HepG2 (cell line): ENCODE results near the gene ZNF586. TPM values are rescaled to one million over a fixed set of nuclear protein-coding genes. Genes with fewer than 3 reads are reported as not detected.

Source experiments
- ARNT ChIP-seq: fragments of 450-650 bp; IDR thresholded peaks from 2 replicates; pipeline ENCODE4 v1.6.1; 2017
- CAMTA2 ChIP-seq: sonication (generic); formaldehyde crosslinking; IDR thresholded peaks from 2 replicates; pipeline ENCODE4 v1.4.0; 2020; ENCODE audit warnings: mild to moderate bottlenecking, missing genetic modification reagents, borderline replicate concordance
- CBX1 ChIP-seq: IDR thresholded peaks from one replicate; pipeline ENCODE4 v1.6.1; 2016; ENCODE audit warnings: antibody characterized with exemption, low read depth
- FOXK2 ChIP-seq: fragments of 450-650 bp; IDR thresholded peaks from 2 replicates; pipeline ENCODE4 v1.6.1; 2016
- GABPB1 ChIP-seq: IDR thresholded peaks from 2 replicates; pipeline ENCODE4 v1.6.1; 2016; ENCODE audit warnings: mild to moderate bottlenecking, missing genetic modification reagents, moderate library complexity, missing compliant biosample characterization
- HCFC1 ChIP-seq: fragments of 150-350 bp; IDR thresholded peaks from 2 replicates; pipeline ENCODE4 v1.6.1; 2014; ENCODE audit warnings: low read depth, low read length
- HNRNPK ChIP-seq: fragments of 200-400 bp; formaldehyde crosslinking; IDR thresholded peaks from 2 replicates; pipeline ENCODE4 v1.6.1; 2018; ENCODE audit warnings: low read length, low read depth, moderate library complexity, mild to moderate bottlenecking; ENCODE audit not compliant: poor library complexity, severe bottlenecking
- ISX ChIP-seq: sonication (generic); formaldehyde crosslinking; conservative IDR thresholded peaks from 2 replicates; pipeline ENCODE4 v1.5.0; 2020; ENCODE audit warnings: missing genetic modification reagents
- MTF1 ChIP-seq: sonication (generic); formaldehyde crosslinking; IDR thresholded peaks from 2 replicates; pipeline ENCODE4 v1.5.0; 2020; ENCODE audit warnings: missing genetic modification reagents
- NR2F2 ChIP-seq: IDR thresholded peaks from 2 replicates; pipeline ENCODE4 v1.6.1; 2012; ENCODE audit warnings: low read depth, inconsistent platforms, borderline replicate concordance
- PCBP2 ChIP-seq: fragments of 200-400 bp; formaldehyde crosslinking; optimal IDR thresholded peaks from 2 replicates; pipeline ENCODE3; 2018; ENCODE audit warnings: low read length, low read depth; ENCODE audit not compliant: poor library complexity, severe bottlenecking
- SAP130 ChIP-seq: IDR thresholded peaks from 2 replicates; pipeline ENCODE4 v1.6.1; 2016; ENCODE audit warnings: low read depth
- SNAPC4 ChIP-seq: sonication (generic); formaldehyde crosslinking; IDR thresholded peaks from 2 replicates; pipeline ENCODE4 v1.4.0; 2020; ENCODE audit warnings: mild to moderate bottlenecking, missing genetic modification reagents
- SRF ChIP-seq: IDR thresholded peaks from 2 replicates; pipeline ENCODE4 v1.6.1; 2011; ENCODE audit warnings: mild to moderate bottlenecking, low read depth, low read length, moderate library complexity
- TCF12 ChIP-seq, 2 experiments: fragments of 450-650 bp in 1 of 2; sonication (generic) in 1 of 2; formaldehyde crosslinking in 1 of 2; IDR thresholded peaks; 2 replicates each; pipeline versions ENCODE4 v1.6.1 to v1.8.0; 2017 to 2022; ENCODE audit warnings: antibody characterized with exemption in 1 of 2, mild to moderate bottlenecking in 1 of 2, missing genetic modification reagents in 1 of 2, moderate library complexity in 1 of 2
- ZFP36L1 ChIP-seq: sonication (generic); formaldehyde crosslinking; IDR thresholded peaks from 2 replicates; pipeline ENCODE4 v1.8.0; 2022; ENCODE audit warnings: mild to moderate bottlenecking, missing genetic modification reagents, moderate library complexity
- ZNF484 ChIP-seq: sonication (generic); formaldehyde crosslinking; IDR thresholded peaks from 2 replicates; pipeline ENCODE4 v1.5.1; 2020; ENCODE audit warnings: mild to moderate bottlenecking, low read depth, missing genetic modification reagents, borderline replicate concordance
- polyA plus RNA-seq, 8 experiments: library from polyadenylated mRNA; depleted of rRNA in 3 of 8; stranded (reverse) in 7 of 8; unstranded in 1 of 8; fragments of >200 nt; fragmentation: Illumina TruSeq in 4 of 8; extraction: Trizol in 4 of 8; gene quantifications; 2 replicates each; pipeline versions ENCODE4 v1.2.1 to v1.2.3, GENCODE V29; 2011 to 2016; ENCODE audit warnings: low read depth in 4 of 8, missing spikeins in 1 of 8, mixed read lengths in 1 of 8; ENCODE audit not compliant: insufficient read depth in 1 of 8
- total RNA-seq, 5 experiments: library from RNA; depleted of rRNA; stranded (reverse); fragments of >200 nt; fragmentation: Illumina TruSeq; extraction: Trizol; gene quantifications; 2 replicates each; pipeline ENCODE4 v1.2.3, GENCODE V29; 2016; ENCODE audit warnings: low read depth in 1 of 5
- TF ChIP-seq, protein P1 (sequence below): sonication (generic); formaldehyde crosslinking; IDR thresholded peaks from 2 replicates; pipeline ENCODE4 v1.5.1; 2020; ENCODE audit warnings: mild to moderate bottlenecking, missing genetic modification reagents
- TF ChIP-seq, protein P2 (sequence below), 2 experiments: sonication (generic) in 1 of 2; formaldehyde crosslinking in 1 of 2; IDR thresholded peaks; 2 replicates each; pipeline versions ENCODE4 v1.5.1 to v1.6.1; 2011 to 2020; ENCODE audit warnings: borderline replicate concordance in 1 of 2, low read depth in 1 of 2, low read length in 1 of 2, mild to moderate bottlenecking in 1 of 2, missing genetic modification reagents in 1 of 2, moderate library complexity in 1 of 2

Gene ZNF586
- total and polyA plus RNA-seq, 2 of the 13 experiments (the other 11 are each of a cell fraction or from before 2014, with no cell fraction given): 0.50 to 3.4 TPM

DNA sequence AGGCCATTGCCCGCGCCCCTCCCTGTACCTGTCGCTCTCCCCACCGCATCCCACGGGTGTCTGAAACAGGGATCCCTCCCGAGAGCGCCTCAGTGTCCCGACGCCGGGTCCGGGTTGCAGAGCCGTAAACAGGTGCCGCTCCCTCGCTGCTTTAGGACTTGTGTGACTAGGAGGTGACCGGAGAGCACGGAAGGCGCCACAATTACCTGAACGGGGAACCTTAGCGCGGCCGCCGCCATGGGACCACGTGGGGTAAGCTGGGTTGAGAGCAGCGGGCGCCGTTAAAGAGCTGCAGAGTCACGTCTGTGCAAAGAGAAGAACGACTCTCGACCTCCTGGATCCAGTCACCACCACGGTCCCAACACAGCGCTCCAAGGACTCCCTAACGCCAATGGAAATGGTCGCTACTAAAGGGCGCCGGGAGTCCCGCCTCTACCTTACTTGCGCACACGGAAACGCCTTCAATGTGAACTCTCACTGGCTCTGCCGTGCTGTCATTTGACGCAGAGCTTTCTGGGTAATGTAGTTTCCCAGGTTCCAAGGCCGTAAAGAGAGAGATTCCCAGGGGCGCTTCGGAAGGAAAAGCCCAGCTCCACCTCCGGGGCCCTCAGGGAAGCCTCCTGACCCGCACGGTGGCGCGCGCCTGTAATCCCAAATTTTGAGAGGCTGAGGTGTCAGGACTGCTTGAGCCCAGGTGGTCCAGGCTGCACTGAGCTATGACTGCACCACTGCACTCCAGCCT, 45.2 kb downstream of the ZNF586 start, which contains the start of gene ZNF552 (continued):
- TF ChIP-seq ISX (CRISPR knock-in tag) (no peak), ZNF484 (CRISPR knock-in tag) (no peak), ARNT (no peak), TCF12 (IDR thresholded peaks at IDR 0.05) (no peak), TCF12 (CRISPR knock-in tag; IDR thresholded peaks at IDR 0.05) (no peak), CAMTA2 (no peak), GABPB1 (peak; percentile 93), PCBP2 (no peak), SAP130 (CRISPR knock-in tag) (peak; percentile 89), FOXK2 (0 out of 2 replicates have a peak, but pooled peaks have one; percentile 16), SNAPC4 (no peak), ZFP36L1 (CRISPR knock-in tag) (0 out of 2 replicates have a peak, but pooled peaks have one; percentile 64), MTF1 (CRISPR knock-in tag) (no peak), CBX1 (no peak), HNRNPK (no peak), HCFC1 (peak; percentile 93), NR2F2 (no peak), SRF (0 out of 2 replicates have a peak, but pooled peaks have one; percentile 49)
- TF ChIP-seq, protein P1, sequence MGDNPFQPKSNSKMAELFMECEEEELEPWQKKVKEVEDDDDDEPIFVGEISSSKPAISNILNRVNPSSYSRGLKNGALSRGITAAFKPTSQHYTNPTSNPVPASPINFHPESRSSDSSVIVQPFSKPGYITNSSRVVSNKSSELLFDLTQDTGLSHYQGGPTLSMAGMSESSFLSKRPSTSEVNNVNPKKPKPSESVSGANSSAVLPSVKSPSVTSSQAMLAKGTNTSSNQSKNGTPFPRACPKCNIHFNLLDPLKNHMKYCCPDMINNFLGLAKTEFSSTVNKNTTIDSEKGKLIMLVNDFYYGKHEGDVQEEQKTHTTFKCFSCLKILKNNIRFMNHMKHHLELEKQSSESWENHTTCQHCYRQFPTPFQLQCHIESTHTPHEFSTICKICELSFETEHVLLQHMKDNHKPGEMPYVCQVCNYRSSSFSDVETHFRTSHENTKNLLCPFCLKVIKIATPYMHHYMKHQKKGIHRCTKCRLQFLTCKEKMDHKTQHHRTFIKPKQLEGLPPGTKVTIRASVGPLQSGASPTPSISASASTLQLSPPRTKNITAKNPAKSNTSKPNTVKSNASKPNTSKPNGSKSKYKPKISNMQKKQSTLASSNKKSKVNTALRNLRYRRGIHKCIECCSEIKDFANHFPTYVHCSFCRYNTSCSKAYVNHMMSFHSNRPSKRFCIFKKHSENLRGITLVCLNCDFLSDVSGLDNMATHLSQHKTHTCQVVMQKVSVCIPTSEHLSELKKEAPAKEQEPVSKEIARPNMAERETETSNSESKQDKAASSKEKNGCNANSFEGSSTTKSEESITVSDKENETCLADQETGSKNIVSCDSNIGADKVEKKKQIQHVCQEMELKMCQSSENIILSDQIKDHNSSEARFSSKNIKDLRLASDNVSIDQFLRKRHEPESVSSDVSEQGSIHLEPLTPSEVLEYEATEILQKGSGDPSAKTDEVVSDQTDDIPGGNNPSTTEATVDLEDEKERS (CRISPR knock-in tag): no peak
- TF ChIP-seq, protein P2, sequence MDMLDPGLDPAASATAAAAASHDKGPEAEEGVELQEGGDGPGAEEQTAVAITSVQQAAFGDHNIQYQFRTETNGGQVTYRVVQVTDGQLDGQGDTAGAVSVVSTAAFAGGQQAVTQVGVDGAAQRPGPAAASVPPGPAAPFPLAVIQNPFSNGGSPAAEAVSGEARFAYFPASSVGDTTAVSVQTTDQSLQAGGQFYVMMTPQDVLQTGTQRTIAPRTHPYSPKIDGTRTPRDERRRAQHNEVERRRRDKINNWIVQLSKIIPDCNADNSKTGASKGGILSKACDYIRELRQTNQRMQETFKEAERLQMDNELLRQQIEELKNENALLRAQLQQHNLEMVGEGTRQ (IDR thresholded peaks at IDR 0.05; ENCODE audit: low read depth, low read length): no peak
- TF ChIP-seq, protein P2 (CRISPR knock-in tag; IDR thresholded peaks at IDR 0.05; ENCODE audit: borderline replicate concordance): peak; percentile 32; the same call in 1 of the 2 replicates
